Measurements from ENCODE around the gene AMPD1. TPM values are rescaled to one million over a fixed set of nuclear protein-coding genes. Genes with fewer than 3 reads are reported as not detected.

The AMPD1 gene
- total and polyA plus RNA-seq, 2 of the 13 experiments (the other 11 are each of a cell fraction or from before 2014, with no cell fraction given) = not detected

- TF ChIP-seq POGK (CRISPR knock-in tag; conservative IDR thresholded peaks at IDR 0.05) = no peak
- TF ChIP-seq, protein P1, sequence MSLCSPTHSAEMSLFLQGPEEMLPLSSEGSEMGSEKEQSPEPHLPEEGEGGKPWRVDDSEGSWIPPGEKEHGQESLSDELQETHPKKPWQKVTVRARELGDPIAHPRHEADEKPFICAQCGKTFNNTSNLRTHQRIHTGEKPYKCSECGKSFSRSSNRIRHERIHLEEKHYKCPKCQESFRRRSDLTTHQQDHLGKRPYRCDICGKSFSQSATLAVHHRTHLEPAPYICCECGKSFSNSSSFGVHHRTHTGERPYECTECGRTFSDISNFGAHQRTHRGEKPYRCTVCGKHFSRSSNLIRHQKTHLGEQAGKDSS (CRISPR knock-in tag; IDR thresholded peaks at IDR 0.05; ENCODE audit: borderline replicate concordance, low read depth) = no peak
Observed at GRCh38 chr1:114718661-114719423, 23.5 kb upstream of the AMPD1 start (continued).

GRCh38 chr1:114716304-114717170 is 21.2 kb upstream of the AMPD1 start, which contains the start of gene NRAS:
NRAS (minus strand) TSS chr1:114716771; CDS start chr1:114716160, 611 bp downstream.
- ATAC-seq (peak; percentile 93), DNase-seq (ENCODE audit: low spot score) (peak; percentile 81), FAIRE-seq (peak; percentile 63)
- Histone ChIP-seq H3K4me3 (replicated peaks in 1 of 3; ENCODE audit: insufficient read depth in 1 of 3, low read depth in 2 of 3, low read length in 3 of 3) (peak within 1 kb of the TSS; percentile 86 to 100 (median 94)), H3K27ac (ENCODE audit: extremely low read length, insufficient read depth, low read length) (peak within 1 kb of the TSS; percentile 85), H4K20me1 (ENCODE audit: insufficient read depth, low read length) (no peaks in the 10 kb centered on the region), H3K79me2 (ENCODE audit: insufficient read depth, low read length) (peaks cover 29% of the 10 kb centered on the region), H3K36me3 (replicated peaks in 1 of 2; ENCODE audit: control insufficient read depth in 1 of 2, insufficient read depth in 2 of 2, low read length in 2 of 2) (peaks cover 16 to 66% of the 10 kb centered on the region in 2 experiments), H3K9ac (ENCODE audit: insufficient read depth, low read depth, low read length) (peak within 1 kb of the TSS; percentile 97), H2AFZ (ENCODE audit: low read length) (peak within 1 kb of the TSS; percentile 35), H3K27me3 (ENCODE audit: control insufficient read depth in 1 of 2, insufficient read depth in 2 of 2, low read length in 2 of 2) (no peaks in the 10 kb centered on the region; a peak in 1 of 5 replicates), H3K4me1 (ENCODE audit: insufficient read depth, low read length) (peaks cover 29% of the 10 kb centered on the region), H3K4me2 (ENCODE audit: low read depth, low read length) (peak within 1 kb of the TSS; percentile 76), H3K9me3 (ENCODE audit: low read length) (no peaks in the 10 kb centered on the region)
- ChIA-PET CTCF (ENCODE audit: low intra/inter-chr PET ratio, low total read pairs) (interaction anchor here (1.1 kb wide), 1 partner anchor 370 kb away, joined by 4 read pairs; no protein-coding TSS in a partner anchor), POLR2A (interaction anchor here (0.9 to 2.8 kb wide), 4 partner anchors 10 to 206 kb away, joined by 3 to 11 read pairs (median 6); partner anchors contain the start of genes DENND2C, SIKE1 and TRIM33)
- intact Hi-C loops (cut with micrococcal nuclease; ENCODE audit: unreplicated experiment) (loop anchor here (5.0 kb wide), 1 partner anchor 41 kb away; the partner anchor contains the start of gene CSDE1), in situ Hi-C loops (cut with HindIII; ENCODE audit: extremely low pct_ligation_motif_present, low pct_unique_long_range_greater_than_20kb) (loop anchor here (5.0 kb wide), 1 partner anchor 36 kb away; no protein-coding TSS in a partner anchor)
- no TSS peak for BruUV-seq (replicated peaks)
- 4% methylated on average over 20 of the region's 38 CpGs for WGBS (ENCODE audit: low lambda C conversion rate)
- no peak for TF ChIP-seq SSRP1 (CRISPR knock-in tag; IDR thresholded peaks at IDR 0.05)
- peak; percentile 85 for TF ChIP-seq YY1 (IDR thresholded peaks at IDR 0.05; ENCODE audit: insufficient read depth, insufficient replicate concordance, low read depth, low read length)
- TF ChIP-seq TMF1 (CRISPR knock-in tag; IDR thresholded peaks at IDR 0.05; ENCODE audit: low read depth) = no peak
- peak; percentile 35; the same call in 1 of the 2 replicates for TF ChIP-seq ELF3 (CRISPR knock-in tag; IDR thresholded peaks at IDR 0.05)
- no peak for TF ChIP-seq TCF7L2 (IDR thresholded peaks at IDR 0.05; ENCODE audit: low read depth, low read length)
- TF ChIP-seq ZBTB21 (CRISPR knock-in tag; IDR thresholded peaks at IDR 0.05) = 0 out of 2 replicates have a peak, but pooled peaks have one; percentile 15
- 0 out of 2 replicates have a peak, but pooled peaks have one; percentile 22 for TF ChIP-seq ZNF704 (CRISPR knock-in tag; IDR thresholded peaks at IDR 0.05; ENCODE audit: borderline replicate concordance)
- TF ChIP-seq ZNF790 (CRISPR knock-in tag; IDR thresholded peaks at IDR 0.05; ENCODE audit: borderline replicate concordance) = 0 out of 2 replicates have a peak, but pooled peaks have one; percentile 44
- TF ChIP-seq NFIC (IDR thresholded peaks at IDR 0.05; ENCODE audit: low read length) = peak; percentile 53; the same call in 1 of the 2 replicates
- 0 out of 2 replicates have a peak, but pooled peaks have one; percentile 50 for TF ChIP-seq SMAD1 (CRISPR knock-in tag; IDR thresholded peaks at IDR 0.05; ENCODE audit: borderline replicate concordance, low read depth)
- TF ChIP-seq GLI4 (CRISPR knock-in tag; IDR thresholded peaks at IDR 0.05; ENCODE audit: borderline replicate concordance) = 0 out of 2 replicates have a peak, but pooled peaks have one; percentile 34
- TF ChIP-seq ADNP (CRISPR knock-in tag; IDR thresholded peaks at IDR 0.05) = no peak
- peak; percentile 56; the same call in 1 of the 2 replicates for TF ChIP-seq HOXA5 (CRISPR knock-in tag; IDR thresholded peaks at IDR 0.05)
- peak; percentile 28 for TF ChIP-seq JARID2 (CRISPR knock-in tag; IDR thresholded peaks at IDR 0.05; ENCODE audit: insufficient replicate concordance)
